IgD-negative memory B cell (primary cell): Measurements from ENCODE around the gene ZNF701. TPM values are rescaled to one million over a fixed set of nuclear protein-coding genes. Genes with fewer than 3 reads are reported as not detected.
"Not testable (repeated sequence)": the region's sequence is repeated elsewhere in the genome, so short reads cannot be mapped to it uniquely, and the experiment has no call there.

Source experiments
- H3K27ac Mint-ChIP-seq, 3 donors: one replicate each; pipeline ENCODE4 v1.8.0; 2020 to 2022; ENCODE audit warnings: mild to moderate bottlenecking in 3 of 3, mixed read lengths in 3 of 3, moderate library complexity in 1 of 3
- H3K27me3 Mint-ChIP-seq: one replicate; pipeline ENCODE4 v1.8.0; 2021; ENCODE audit warnings: mixed read lengths
- H3K36me3 Mint-ChIP-seq: one replicate; pipeline ENCODE4 v1.8.0; 2020; ENCODE audit warnings: mild to moderate bottlenecking, mixed read lengths
- H3K4me1 Mint-ChIP-seq, 3 donors: one replicate each; pipeline ENCODE4 v1.8.0; 2020 to 2022; ENCODE audit warnings: mixed read lengths in 3 of 3, mild to moderate bottlenecking in 1 of 3
- H3K4me3 Mint-ChIP-seq, 4 donors: one replicate each; pipeline ENCODE4 v1.8.0; 2020 to 2022; ENCODE audit warnings: mild to moderate bottlenecking in 4 of 4, mixed read lengths in 4 of 4, moderate library complexity in 3 of 4
- H3K9me3 Mint-ChIP-seq, 3 donors: one replicate each; pipeline ENCODE4 v1.8.0; 2020 to 2021; ENCODE audit warnings: mixed read lengths in 3 of 3, mild to moderate bottlenecking in 1 of 3
- polyA plus RNA-seq: library from polyadenylated mRNA; unstranded; fragments of 300-500 nt; fragmentation: Illumina TruSeq; gene quantifications from one replicate; pipeline ENCODE4 v1.2.3, GENCODE V29; 2021

Gene ZNF701
- 18.3 TPM for polyA plus RNA-seq

DNA sequence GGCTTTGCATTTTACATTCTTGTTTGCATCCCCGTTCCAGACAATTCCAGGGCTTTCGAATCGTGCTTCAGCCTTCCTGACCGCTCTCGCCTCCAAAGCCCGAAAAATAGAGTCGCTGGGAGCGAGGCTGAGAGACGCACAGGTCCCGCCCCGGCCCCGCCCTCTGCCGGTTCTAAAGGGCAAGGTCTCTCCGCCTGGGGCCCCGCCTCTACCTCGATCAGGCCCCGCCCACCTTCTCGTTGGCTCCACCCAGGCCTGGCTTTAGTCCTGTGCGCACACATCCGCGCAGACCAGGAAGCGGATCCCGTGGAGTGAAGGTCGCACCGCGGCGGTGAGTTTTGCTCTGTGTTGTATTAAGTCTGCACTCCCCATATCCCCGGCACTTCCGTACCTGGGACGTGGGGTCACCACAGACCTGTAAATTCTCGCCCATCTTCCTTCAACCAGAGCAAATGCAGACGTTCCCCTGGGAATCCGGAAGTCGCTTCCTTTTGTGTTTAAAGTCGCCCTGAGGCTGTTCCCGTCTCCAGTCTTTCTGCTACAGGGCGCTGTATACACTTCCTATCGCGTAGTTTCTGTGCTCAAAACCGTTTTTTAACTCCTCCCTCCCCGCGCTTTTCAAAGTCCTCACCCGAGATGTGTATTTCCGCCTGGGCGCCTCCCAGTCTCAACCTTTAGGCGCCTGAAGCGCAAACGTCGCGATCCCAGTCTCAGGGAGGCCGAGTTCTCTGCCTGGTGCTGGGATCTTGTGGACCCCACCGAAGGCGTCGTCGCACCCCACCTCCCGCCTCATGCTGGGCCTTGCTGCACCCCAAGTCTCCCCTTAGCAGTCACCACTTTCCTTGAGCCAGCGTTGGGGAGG, at the start of gene ZNF701:
Gene ZNF701, plus strand, starts transcription at position 288 of the 862 bp plus-strand sequence. CDS start 3,861 bp downstream, outside the sequence.
- Mint-ChIP-seq H3K4me1 (peaks cover 15 to 26% (median 17%) of the 10 kb centered on the region in 3 donors), H3K27me3 (no peaks in the 10 kb centered on the region), H3K36me3 (peaks cover 22% of the 10 kb centered on the region), H3K9me3 (peaks cover 6 to 33% (median 30%) of the 10 kb centered on the region in 3 donors), H3K4me3 (peak within 1 kb of the TSS; percentile 94 to 98 (median 96)), H3K27ac (peak within 1 kb of the TSS; percentile 88 to 96 (median 91))

DNA sequence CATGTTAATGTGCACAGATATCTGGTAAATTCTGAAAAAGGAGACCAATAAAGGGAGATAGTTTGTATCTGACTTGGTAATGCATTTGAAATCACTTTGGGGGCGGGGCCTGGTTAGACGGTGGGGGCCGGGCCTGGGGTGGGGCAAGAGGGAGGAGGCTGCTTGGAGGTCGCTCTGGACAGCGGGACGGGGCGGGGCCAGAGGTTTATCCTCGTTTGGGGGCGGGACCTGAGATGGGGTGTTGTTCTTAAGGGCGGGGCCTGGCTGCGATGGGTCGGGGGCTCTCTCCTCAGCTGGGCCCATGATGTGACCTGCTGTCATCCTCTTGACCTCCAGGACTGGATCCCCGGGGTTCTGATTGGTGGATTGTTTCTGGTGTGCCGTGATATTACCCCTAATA, 47.5 kb upstream of the ZNF701 start:
- Mint-ChIP-seq H3K27me3 (peaks cover 3% of the 10 kb centered on the region), H3K9me3 (peaks cover 11 to 24% (median 20%) of the 10 kb centered on the region in 3 donors)

DNA sequence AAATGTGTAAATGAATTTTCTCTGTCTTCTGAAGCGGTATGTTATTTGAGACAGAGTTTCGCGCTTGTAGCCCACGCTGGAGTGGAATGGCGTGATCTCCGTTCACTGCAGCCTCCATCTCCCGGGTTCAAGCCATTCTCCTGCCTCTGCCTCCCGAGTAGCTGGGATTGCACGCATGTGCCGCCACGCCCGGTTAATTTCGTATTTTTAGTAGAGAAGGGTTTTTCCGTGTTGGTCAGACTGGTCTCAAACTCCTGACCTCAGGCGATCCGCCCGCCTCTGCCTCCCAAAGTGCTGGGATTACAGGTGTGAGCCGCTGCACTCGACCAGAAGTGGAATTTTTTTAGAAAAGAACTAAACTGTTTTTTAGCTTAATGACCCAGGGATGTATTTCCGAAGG, 46.0 kb upstream of the ZNF701 start:
- H3K27me3 Mint-ChIP-seq: peaks cover 3% of the 10 kb centered on the region
- peaks cover 11 to 25% (median 17%) of the 10 kb centered on the region in 3 donors for H3K9me3 Mint-ChIP-seq
- H3K4me3 Mint-ChIP-seq: no peak overlapping the region
- peaks cover 5 to 14% (median 9%) of the 10 kb centered on the region in 3 donors for H3K4me1 Mint-ChIP-seq
- H3K36me3 Mint-ChIP-seq: no peaks in the 10 kb centered on the region
- H3K27ac Mint-ChIP-seq: no peak overlapping the region

More for the DNA sequence above, 47.5 kb upstream of the ZNF701 start:
- Mint-ChIP-seq H3K4me1 (peaks cover 0 to 4% (median 2%) of the 10 kb centered on the region in 3 donors), H3K36me3 (no peaks in the 10 kb centered on the region), H3K27ac (peak overlapping the region in 1 of 3 donors; percentile 7), H3K4me3 (peak overlapping the region in 2 of 4 donors; percentile 36)

DNA sequence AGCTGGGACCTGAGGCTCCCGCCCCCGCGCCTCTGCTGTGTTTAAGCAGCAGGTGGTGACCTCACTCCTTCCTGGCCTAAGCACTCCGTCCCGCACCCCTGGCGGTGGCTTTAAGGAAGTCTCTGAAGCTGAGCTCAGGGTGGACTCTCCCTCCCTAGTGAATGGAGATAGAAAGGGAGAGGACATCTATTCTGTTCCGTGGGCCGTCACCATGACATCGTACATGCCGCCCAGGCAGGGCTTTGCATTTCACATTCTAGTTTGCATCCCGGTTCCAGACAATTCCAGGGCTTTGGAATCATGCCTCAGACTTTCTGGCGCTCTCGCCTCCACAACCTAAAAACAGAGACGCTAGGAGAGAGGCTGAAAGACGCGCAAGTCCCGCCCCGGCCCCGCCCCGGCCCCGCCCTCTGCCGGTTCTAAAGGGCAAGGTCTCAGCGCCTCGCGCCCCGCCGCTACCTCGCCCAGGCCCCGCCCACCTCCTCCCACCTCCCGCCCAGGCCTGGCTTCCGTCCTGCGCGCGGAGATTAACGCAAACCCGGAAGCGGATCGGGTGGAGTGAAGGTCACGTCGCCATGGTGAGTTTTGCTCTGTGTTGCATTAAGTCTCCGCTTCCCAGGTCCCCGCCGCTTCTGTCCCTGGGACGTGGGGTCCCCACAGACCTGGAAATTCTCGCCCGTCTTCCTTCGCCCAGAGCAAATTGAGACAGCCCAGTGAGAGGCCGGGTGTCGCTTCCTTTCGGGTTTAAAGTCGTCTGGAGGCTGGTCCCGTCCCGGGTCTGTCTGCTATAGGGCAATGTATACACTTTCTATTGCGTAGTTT, 42.7 kb upstream of the ZNF701 start, which contains the start of gene ZNF808:
Gene ZNF808, plus strand, starts transcription at position 535 of the 822 bp plus-strand sequence. CDS start 15,617 bp downstream, outside the sequence.
- peak within 1 kb of the TSS; percentile 96 to 99 (median 99) for H3K27ac Mint-ChIP-seq
- H3K36me3 Mint-ChIP-seq: peaks cover 4% of the 10 kb centered on the region
- peaks cover 5 to 16% (median 15%) of the 10 kb centered on the region in 3 donors for H3K4me1 Mint-ChIP-seq
- H3K9me3 Mint-ChIP-seq: peaks cover 2 to 15% (median 5%) of the 10 kb centered on the region in 3 donors
- no peaks in the 10 kb centered on the region for H3K27me3 Mint-ChIP-seq
- H3K4me3 Mint-ChIP-seq: peak within 1 kb of the TSS; percentile 98 to 100 (median 100)

DNA sequence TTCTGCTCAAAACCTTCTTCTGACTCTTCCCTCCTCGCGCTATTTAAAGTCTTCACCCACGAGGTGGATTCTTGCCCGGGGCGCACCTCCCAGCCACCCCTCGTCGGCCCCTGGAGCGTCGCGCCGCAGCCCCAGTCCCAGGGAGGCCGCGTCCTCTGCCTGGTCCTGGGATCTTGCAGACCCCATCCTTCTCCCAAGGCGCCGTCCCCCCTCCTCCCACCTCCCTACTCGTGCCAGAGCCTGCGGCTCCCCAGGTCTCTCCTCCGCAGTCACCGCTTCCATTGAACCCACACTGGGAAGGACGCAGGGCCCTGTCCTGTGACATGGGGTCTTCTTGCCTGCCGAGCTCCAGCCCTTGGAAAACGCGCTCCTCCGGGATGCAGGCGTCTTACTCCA, 42.1 kb upstream of the ZNF701 start:
- H3K27ac Mint-ChIP-seq: peak overlapping the region; percentile 96 to 99 (median 99)
- peaks cover 8% of the 10 kb centered on the region for H3K36me3 Mint-ChIP-seq
- peaks cover 5 to 16% (median 15%) of the 10 kb centered on the region in 3 donors for H3K4me1 Mint-ChIP-seq
- peak overlapping the region; percentile 98 to 100 (median 100) for H3K4me3 Mint-ChIP-seq
- H3K9me3 Mint-ChIP-seq: peaks cover 2 to 11% (median 2%) of the 10 kb centered on the region in 3 donors
- no peaks in the 10 kb centered on the region for H3K27me3 Mint-ChIP-seq

DNA sequence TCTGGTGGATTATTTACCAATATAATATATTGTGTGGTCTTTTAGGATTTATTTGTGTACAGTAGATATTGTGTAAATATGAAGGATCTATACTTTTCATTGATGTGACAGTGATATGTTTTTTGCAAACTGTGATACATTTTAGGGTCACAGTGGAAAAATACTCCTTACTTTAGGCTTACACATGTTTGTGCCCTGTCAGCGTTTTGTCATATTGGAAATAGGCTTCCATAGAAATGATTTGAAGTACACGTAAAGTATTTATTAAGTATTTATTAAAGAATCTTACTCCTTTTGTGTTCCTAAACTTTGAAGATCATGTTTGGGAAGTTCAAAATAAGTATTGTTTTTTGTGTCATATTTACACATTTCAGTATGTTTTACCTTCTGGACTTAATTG, 37.6 kb upstream of the ZNF701 start:
- Mint-ChIP-seq H3K4me3 (peak overlapping the region in 1 of 4 donors; percentile 47), H3K27me3 (no peaks in the 10 kb centered on the region), H3K27ac (no peak overlapping the region), H3K4me1 (peaks cover 21 to 27% (median 24%) of the 10 kb centered on the region in 3 donors), H3K36me3 (peaks cover 19% of the 10 kb centered on the region), H3K9me3 (peaks cover 0 to 5% (median 0%) of the 10 kb centered on the region in 3 donors)

DNA sequence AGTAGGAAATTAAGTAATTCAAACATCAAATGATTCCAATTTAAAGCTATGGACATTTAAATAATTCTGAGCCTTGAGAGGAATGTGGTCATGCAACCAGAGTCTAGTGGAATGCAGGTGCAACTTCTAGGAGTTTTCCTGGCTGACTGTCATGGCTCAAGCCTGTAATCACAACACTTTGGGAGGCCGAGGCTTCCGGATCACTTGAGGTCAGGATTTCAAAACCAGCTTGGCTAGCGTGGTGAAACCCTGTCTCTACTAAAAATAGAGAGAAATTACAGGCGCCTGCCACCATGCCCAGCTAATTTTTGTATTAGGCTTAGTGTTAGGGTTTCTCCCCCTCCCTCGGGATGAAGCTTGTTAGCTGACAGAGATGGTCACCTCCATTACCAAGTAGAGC, 36.2 kb upstream of the ZNF701 start:
- H3K4me1 Mint-ChIP-seq: peaks cover 16 to 23% (median 16%) of the 10 kb centered on the region in 3 donors
- H3K27ac Mint-ChIP-seq: no peak overlapping the region
- peak overlapping the region in 3 of 4 donors; percentile 12 to 71 (median 41) for H3K4me3 Mint-ChIP-seq
- no peaks in the 10 kb centered on the region for H3K27me3 Mint-ChIP-seq
- peaks cover 19% of the 10 kb centered on the region for H3K36me3 Mint-ChIP-seq
- peaks cover 0 to 4% (median 0%) of the 10 kb centered on the region in 3 donors for H3K9me3 Mint-ChIP-seq

DNA sequence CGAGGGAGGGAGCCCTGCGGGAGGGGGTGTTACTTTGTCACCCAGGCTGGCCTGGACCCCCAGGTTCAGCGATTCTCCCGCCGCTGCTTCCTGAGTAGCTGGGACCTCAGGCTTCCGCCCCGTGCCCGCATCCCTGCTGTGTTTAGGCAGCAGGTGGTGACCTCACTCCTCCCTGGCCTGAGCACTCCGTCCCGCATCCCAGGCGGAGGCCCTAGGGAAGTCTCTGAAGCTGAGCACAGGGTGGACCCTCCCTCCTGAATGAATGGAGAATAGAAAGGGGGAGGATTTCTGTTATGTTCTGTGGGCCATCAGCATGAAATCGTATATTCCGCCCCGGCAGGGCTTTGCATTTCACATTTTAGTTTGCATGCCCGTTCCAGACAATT, 34.7 kb upstream of the ZNF701 start:
- Mint-ChIP-seq H3K36me3 (peaks cover 23% of the 10 kb centered on the region), H3K27ac (peak overlapping the region in 2 of 3 donors; percentile 89 to 93), H3K4me3 (peak overlapping the region; percentile 91 to 97 (median 94)), H3K4me1 (peaks cover 15 to 21% (median 16%) of the 10 kb centered on the region in 3 donors)
- H3K27me3 Mint-ChIP-seq, H3K9me3 Mint-ChIP-seq: not testable (repeated sequence)

DNA sequence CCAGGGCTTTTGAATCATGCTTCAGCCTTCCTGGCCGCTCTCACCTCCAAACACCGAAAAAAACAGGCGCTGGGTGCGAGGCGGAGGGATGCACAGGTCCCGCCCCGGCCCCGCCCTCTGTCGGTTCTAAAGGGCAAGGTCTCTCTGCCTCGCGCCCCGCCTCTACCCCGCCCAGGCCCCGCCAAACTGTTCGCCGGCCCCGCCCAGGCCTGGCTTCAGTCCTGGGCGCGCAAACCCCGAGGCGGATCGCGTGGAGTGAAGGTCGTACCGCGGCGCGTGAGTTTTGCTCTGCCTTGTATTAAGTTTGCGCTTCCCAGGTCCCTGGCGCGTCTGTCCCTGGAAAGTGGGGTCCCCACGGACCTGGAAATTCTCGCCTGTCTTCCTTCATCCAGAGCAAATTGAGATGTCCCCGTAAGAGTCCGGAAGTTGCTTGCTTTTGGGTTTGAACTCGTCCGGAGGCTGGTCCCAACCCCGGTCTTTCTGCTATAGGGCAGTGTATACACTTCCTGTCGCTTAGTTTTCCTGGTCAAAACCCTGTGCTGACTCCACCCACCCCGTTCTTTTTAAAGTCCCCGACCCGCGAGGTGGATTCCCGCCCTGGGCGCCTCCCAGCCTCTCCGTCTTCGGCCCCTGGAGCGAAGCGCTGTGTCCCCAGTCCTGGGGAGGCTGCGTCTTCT, 34.2 kb upstream of the ZNF701 start:
- H3K36me3 Mint-ChIP-seq: peaks cover 26% of the 10 kb centered on the region
- H3K27ac Mint-ChIP-seq: peak overlapping the region; percentile 74 to 93 (median 89)
- peaks cover 15 to 21% (median 16%) of the 10 kb centered on the region in 3 donors for H3K4me1 Mint-ChIP-seq
- peaks cover 0 to 9% (median 1%) of the 10 kb centered on the region in 3 donors for H3K9me3 Mint-ChIP-seq
- no peaks in the 10 kb centered on the region for H3K27me3 Mint-ChIP-seq
- H3K4me3 Mint-ChIP-seq: peak overlapping the region; percentile 91 to 97 (median 94)

DNA sequence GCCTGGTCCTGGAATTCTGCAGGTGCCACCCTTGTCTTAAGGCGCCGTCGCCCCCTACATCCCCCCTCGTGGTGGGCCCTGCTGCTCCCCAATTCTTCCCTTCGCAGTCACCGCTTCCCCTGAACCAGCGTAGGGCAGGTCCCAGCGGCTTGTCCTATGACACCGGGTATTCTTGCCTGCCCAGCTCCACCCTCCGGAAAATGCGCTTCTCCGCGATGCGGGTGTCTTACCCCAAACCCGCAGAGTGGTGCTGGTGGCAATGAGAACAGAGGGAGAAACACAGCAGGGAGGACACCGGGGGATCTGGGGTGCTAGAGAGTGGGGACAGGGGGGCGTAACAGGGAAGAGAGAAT, 33.7 kb upstream of the ZNF701 start:
- H3K27me3 Mint-ChIP-seq: no peaks in the 10 kb centered on the region
- H3K9me3 Mint-ChIP-seq: peaks cover 0 to 9% (median 1%) of the 10 kb centered on the region in 3 donors
- H3K36me3 Mint-ChIP-seq: peaks cover 28% of the 10 kb centered on the region
- peak overlapping the region; percentile 91 to 97 (median 94) for H3K4me3 Mint-ChIP-seq
- peaks cover 15 to 21% (median 16%) of the 10 kb centered on the region in 3 donors for H3K4me1 Mint-ChIP-seq
- peak overlapping the region; percentile 74 to 93 (median 89) for H3K27ac Mint-ChIP-seq

DNA sequence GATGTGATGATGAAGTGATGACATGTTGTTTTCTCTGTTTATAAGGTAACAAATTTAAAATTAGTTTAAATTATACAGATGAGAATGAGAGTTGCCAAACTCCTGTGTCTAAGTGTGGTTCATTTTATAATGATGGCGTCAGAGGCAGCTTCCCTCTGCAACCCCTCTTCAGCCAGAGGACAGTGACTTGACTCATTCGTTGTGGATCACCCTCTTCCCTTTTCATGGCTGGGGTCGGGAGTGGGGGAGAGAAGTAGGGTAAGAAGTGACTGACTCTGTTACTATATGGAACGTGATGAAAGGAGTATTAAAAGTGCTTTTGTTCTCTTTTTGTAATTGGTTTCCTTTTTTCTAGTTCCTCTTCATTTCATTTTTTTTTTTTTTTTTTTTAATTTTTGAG, 31.3 kb upstream of the ZNF701 start:
- peaks cover 19 to 29% (median 20%) of the 10 kb centered on the region in 3 donors for H3K4me1 Mint-ChIP-seq
- not testable (repeated sequence) for H3K27me3 Mint-ChIP-seq, H3K27ac Mint-ChIP-seq
- H3K9me3 Mint-ChIP-seq: peaks cover 1 to 11% (median 6%) of the 10 kb centered on the region in 3 donors
- peak overlapping the region in 2 of 4 donors; percentile 10 to 32 for H3K4me3 Mint-ChIP-seq
- H3K36me3 Mint-ChIP-seq: peaks cover 23% of the 10 kb centered on the region

DNA sequence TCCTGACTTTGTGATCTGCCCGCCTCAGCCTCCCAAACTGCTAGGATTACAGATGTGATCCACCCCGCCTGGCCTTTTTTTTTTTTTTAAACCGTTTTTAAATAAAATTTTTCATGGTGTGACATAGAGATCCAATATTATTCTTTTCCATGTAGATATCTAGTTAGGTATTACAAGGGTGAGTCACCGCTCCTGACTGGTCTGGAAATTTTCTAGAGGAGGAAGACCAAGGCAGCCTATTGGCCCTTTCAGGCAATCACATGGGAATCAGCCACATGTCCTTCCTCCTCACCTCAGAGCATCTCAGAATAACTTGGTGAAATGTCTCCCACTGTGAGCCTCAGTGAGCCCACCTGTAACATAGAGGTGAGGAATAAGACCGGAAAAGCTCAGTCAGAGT, 28.9 kb upstream of the ZNF701 start:
- Mint-ChIP-seq H3K4me1 (peaks cover 13 to 18% (median 18%) of the 10 kb centered on the region in 3 donors), H3K36me3 (peaks cover 25% of the 10 kb centered on the region), H3K4me3 (peak overlapping the region in 1 of 4 donors; percentile 27), H3K27ac (peak overlapping the region in 1 of 3 donors; percentile 16), H3K9me3 (peaks cover 1 to 12% (median 11%) of the 10 kb centered on the region in 3 donors)
- not testable (repeated sequence) for H3K27me3 Mint-ChIP-seq

DNA sequence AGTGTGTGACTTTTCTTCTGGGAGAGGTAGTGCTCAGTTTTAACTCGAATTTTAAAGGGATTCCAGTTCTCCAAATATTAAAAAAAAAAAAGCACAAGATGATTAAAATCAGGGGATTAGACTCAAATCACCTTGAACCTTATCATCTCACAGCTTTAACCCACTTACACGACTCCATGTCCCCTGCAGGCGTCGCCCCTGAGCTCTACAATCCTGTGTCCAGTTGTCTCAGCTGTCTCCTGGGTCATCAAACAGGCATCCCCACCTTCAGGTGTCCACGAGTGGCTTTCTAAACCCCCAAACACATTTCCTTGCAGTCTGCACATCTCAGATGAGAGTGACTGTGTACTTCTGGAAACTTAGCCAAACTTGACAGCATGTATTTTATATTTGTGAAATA, 28.5 kb upstream of the ZNF701 start:
- peak overlapping the region in 1 of 3 donors; percentile 27 for H3K27ac Mint-ChIP-seq
- H3K4me1 Mint-ChIP-seq: peaks cover 11 to 15% (median 14%) of the 10 kb centered on the region in 3 donors
- peaks cover 29% of the 10 kb centered on the region for H3K36me3 Mint-ChIP-seq
- no peaks in the 10 kb centered on the region for H3K27me3 Mint-ChIP-seq
- no peak overlapping the region for H3K4me3 Mint-ChIP-seq
- peaks cover 1 to 12% (median 9%) of the 10 kb centered on the region in 3 donors for H3K9me3 Mint-ChIP-seq

DNA sequence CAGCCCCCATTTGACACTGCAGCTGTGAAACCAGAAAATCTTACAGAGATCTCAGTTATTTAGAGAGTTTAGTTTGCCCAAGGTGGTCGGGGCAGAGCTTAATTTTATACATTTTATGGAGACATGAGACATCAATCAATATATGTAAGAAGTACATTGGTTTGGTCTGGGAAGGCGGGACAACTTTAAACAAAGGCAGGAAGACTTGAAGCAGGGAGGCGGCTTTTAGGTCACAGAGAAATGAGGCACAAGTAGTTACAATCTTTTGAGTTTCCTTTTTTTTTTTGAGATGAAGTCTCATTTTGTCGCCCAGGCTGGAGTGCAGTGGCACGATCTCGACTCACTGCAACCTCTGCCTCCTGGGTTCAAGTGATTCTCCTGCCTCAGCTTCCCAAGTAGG, 27.5 kb upstream of the ZNF701 start:
- peaks cover 1 to 12% (median 9%) of the 10 kb centered on the region in 3 donors for H3K9me3 Mint-ChIP-seq
- H3K4me1 Mint-ChIP-seq: peaks cover 5 to 13% (median 8%) of the 10 kb centered on the region in 3 donors
- H3K36me3 Mint-ChIP-seq: peaks cover 33% of the 10 kb centered on the region
- H3K27me3 Mint-ChIP-seq, H3K27ac Mint-ChIP-seq: not testable (repeated sequence)
- H3K4me3 Mint-ChIP-seq: peak overlapping the region in 1 of 4 donors; percentile 83
